K562 (cell line): Measurements from ENCODE around the gene KLHDC10. TPM values are rescaled to one million over a fixed set of nuclear protein-coding genes. Genes with fewer than 3 reads are reported as not detected.
A peak's percentile ranks its signal among the peaks of the same experiment; 100 is the strongest.

Source experiments
- BDP1 ChIP-seq: IDR thresholded peaks from 3 replicates; pipeline ENCODE4 v1.6.1; 2011; ENCODE audit not compliant: insufficient read length, insufficient read depth
- BRD9 ChIP-seq: fragments of 450-650 bp; IDR thresholded peaks from 2 replicates; pipeline ENCODE4 v1.6.1; 2018; ENCODE audit warnings: low read depth; ENCODE audit not compliant: partially characterized antibody
- CEBPG ChIP-seq, 3 experiments: fragments of 200-800 bp in 1 of 3; sonication (Bioruptor generic) in 1 of 3; sonication (generic) in 1 of 3; formaldehyde crosslinking in 1 of 3; IDR thresholded peaks in 2 of 3; conservative IDR thresholded peaks in 1 of 3; 2 replicates each; pipeline versions ENCODE4 v1.6.1 to v1.8.0; 2016 to 2022; ENCODE audit warnings: missing compliant biosample characterization in 2 of 3, missing genetic modification characterization in 2 of 3, mild to moderate bottlenecking in 1 of 3, missing genetic modification reagents in 1 of 3
- E2F1 ChIP-seq: sonication (generic); formaldehyde crosslinking; IDR thresholded peaks from 2 replicates; pipeline ENCODE4 v1.8.1; 2023; ENCODE audit warnings: mild to moderate bottlenecking, missing genetic modification reagents, moderate library complexity
- HDAC6 ChIP-seq: IDR thresholded peaks from 2 replicates; pipeline ENCODE4 v1.6.1; 2012; ENCODE audit warnings: low read depth, mild to moderate bottlenecking, control low read depth, inconsistent platforms, low read length, moderate library complexity
- NCOR1 ChIP-seq: fragments of 450-650 bp; IDR thresholded peaks from 2 replicates; pipeline ENCODE4 v1.6.1; 2016; ENCODE audit warnings: mild to moderate bottlenecking, moderate library complexity
- NFRKB ChIP-seq: fragments of 450-650 bp; IDR thresholded peaks from 2 replicates; pipeline ENCODE4 v1.6.1; 2016; ENCODE audit warnings: low read depth
- TRIM28 ChIP-seq: fragments of 450-650 bp; IDR thresholded peaks from 2 replicates; pipeline ENCODE4 v1.6.1; 2017
- ZBTB49 ChIP-seq: sonication (generic); formaldehyde crosslinking; IDR thresholded peaks from 2 replicates; pipeline ENCODE4 v1.8.0; 2022; ENCODE audit warnings: missing genetic modification reagents, mild to moderate bottlenecking, borderline replicate concordance
- ZNF175 ChIP-seq: fragments of 200-800 bp; sonication (Bioruptor generic); IDR thresholded peaks from 2 replicates; pipeline ENCODE4 v1.6.1; 2016; ENCODE audit warnings: low read depth, mild to moderate bottlenecking, missing genetic modification characterization, missing compliant biosample characterization
- ZNF589 ChIP-seq: fragments of 200-800 bp; sonication (Bioruptor generic); IDR thresholded peaks from 2 replicates; pipeline ENCODE4 v1.6.1; 2016; ENCODE audit warnings: low read depth, missing genetic modification characterization, missing compliant biosample characterization
- ZNF696 ChIP-seq: fragments of 250-450 bp; sonication (Bioruptor Pico); conservative IDR thresholded peaks from 2 replicates; pipeline ENCODE4 v1.4.0; 2020; ENCODE audit warnings: mild to moderate bottlenecking, moderate library complexity
- polyA plus RNA-seq, 8 experiments: library from polyadenylated mRNA; depleted of rRNA in 4 of 8; stranded (reverse) in 5 of 8; unstranded in 3 of 8; fragments of >200 nt; fragmentation: Nextera tagmentation in 2 of 8; fragmentation: Illumina TruSeq in 1 of 8; extraction: Ambion mirVana in 2 of 8; extraction: Trizol in 1 of 8; gene quantifications; 2 replicates each; pipeline versions ENCODE4 v1.2.1 to v1.2.3, GENCODE V29; 2011 to 2014; ENCODE audit warnings: inconsistent platforms in 1 of 8, missing spikeins in 1 of 8
- total RNA-seq, 7 experiments: library from RNA; depleted of rRNA in 6 of 7; stranded (reverse); fragments of >200 nt in 6 of 7; fragmentation: Illumina TruSeq in 2 of 7; extraction: Trizol in 2 of 7; gene quantifications; 2 replicates each; pipeline versions ENCODE4 v1.2.1 to v1.2.3, GENCODE V29; 2011 to 2021; ENCODE audit warnings: low replicate concordance in 1 of 7
- TF ChIP-seq, protein P1 (sequence below): fragments of 250-450 bp; sonication (Bioruptor Pico); IDR thresholded peaks from 2 replicates; pipeline ENCODE4 v1.5.0; 2020; ENCODE audit warnings: mild to moderate bottlenecking, borderline replicate concordance
- TF ChIP-seq, protein P2 (sequence below): fragments of 250-450 bp; sonication (Bioruptor Pico); IDR thresholded peaks from 2 replicates; pipeline ENCODE4 v1.5.0; 2020; ENCODE audit warnings: mild to moderate bottlenecking
- TF ChIP-seq, protein P3 (sequence below): fragments of 250-450 bp; sonication (Bioruptor Pico); IDR thresholded peaks from 2 replicates; pipeline ENCODE4 v1.5.0; 2021; ENCODE audit warnings: mild to moderate bottlenecking, borderline replicate concordance

The KLHDC10 gene
- total and polyA plus RNA-seq, 9 of the 15 experiments (the other 6 are each of a cell fraction or from before 2014, with no cell fraction given): 9.8 to 80.5 (median 31.4) TPM

DNA sequence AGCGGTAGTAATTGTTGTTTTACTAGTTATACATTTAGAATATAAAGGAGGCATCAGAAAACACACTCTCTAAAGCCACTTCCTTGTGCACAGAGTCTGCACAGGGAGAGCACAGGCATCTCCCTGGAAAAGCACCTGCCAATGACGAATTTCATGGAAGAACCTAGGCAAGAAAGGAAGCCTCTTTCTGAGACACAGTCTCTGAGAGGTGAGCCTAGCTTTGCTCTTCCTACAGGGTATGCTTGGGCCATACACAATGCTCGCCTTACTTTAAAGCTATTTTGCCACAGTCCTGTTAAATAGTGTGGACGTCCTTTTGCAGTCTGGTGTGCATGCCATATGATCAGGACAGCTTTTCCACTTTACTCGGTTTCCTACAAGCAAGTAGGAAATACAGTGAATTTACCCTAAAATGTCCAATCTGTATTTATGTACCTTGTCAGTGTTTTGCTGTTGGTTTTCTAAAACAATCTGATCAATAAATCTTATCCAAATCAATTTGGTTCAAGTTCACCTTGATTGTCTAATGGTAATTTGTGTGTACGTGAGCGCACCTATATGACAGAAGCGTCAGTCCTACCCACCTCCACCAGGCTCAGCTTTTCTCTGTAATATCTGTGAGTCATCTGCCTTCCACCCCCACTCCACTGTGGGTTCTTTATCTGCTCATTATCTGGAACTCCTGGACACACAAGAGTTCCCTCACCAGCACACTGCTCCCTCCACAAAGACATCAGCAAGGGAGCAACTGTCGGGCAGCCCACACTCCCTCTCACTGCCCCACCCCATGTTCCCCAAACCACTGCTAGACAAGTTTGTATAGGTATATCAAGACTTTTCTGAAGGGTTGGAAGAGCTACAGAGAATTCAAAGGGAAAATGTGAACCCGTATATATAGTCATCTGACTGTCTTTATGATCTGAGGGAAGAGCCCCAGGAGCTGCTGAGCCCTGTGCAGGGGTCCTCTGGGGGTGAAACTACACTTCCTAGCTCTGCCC, 65.2 kb downstream of the KLHDC10 start (continued):
- TF ChIP-seq, protein P1, sequence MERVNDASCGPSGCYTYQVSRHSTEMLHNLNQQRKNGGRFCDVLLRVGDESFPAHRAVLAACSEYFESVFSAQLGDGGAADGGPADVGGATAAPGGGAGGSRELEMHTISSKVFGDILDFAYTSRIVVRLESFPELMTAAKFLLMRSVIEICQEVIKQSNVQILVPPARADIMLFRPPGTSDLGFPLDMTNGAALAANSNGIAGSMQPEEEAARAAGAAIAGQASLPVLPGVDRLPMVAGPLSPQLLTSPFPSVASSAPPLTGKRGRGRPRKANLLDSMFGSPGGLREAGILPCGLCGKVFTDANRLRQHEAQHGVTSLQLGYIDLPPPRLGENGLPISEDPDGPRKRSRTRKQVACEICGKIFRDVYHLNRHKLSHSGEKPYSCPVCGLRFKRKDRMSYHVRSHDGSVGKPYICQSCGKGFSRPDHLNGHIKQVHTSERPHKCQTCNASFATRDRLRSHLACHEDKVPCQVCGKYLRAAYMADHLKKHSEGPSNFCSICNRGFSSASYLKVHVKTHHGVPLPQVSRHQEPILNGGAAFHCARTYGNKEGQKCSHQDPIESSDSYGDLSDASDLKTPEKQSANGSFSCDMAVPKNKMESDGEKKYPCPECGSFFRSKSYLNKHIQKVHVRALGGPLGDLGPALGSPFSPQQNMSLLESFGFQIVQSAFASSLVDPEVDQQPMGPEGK (CRISPR knock-in tag): no peak
- no peak for TF ChIP-seq HDAC6
- TF ChIP-seq, protein P2, sequence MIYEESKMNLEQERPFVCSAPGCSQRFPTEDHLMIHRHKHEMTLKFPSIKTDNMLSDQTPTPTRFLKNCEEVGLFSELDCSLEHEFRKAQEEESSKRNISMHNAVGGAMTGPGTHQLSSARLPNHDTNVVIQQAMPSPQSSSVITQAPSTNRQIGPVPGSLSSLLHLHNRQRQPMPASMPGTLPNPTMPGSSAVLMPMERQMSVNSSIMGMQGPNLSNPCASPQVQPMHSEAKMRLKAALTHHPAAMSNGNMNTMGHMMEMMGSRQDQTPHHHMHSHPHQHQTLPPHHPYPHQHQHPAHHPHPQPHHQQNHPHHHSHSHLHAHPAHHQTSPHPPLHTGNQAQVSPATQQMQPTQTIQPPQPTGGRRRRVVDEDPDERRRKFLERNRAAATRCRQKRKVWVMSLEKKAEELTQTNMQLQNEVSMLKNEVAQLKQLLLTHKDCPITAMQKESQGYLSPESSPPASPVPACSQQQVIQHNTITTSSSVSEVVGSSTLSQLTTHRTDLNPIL (CRISPR knock-in tag): no peak
- TF ChIP-seq ZNF696 (CRISPR knock-in tag): no peak
- TF ChIP-seq NCOR1: peak; percentile 86
- TF ChIP-seq BRD9: peak; percentile 82
- no peak for TF ChIP-seq CEBPG (CRISPR knock-in tag; IDR thresholded peaks at IDR 0.05)
- no peak for TF ChIP-seq CEBPG (tag; conservative IDR thresholded peaks at IDR 0.05 in 1 of 2, IDR thresholded peaks at IDR 0.05 in 1 of 2)
- TF ChIP-seq, protein P3, sequence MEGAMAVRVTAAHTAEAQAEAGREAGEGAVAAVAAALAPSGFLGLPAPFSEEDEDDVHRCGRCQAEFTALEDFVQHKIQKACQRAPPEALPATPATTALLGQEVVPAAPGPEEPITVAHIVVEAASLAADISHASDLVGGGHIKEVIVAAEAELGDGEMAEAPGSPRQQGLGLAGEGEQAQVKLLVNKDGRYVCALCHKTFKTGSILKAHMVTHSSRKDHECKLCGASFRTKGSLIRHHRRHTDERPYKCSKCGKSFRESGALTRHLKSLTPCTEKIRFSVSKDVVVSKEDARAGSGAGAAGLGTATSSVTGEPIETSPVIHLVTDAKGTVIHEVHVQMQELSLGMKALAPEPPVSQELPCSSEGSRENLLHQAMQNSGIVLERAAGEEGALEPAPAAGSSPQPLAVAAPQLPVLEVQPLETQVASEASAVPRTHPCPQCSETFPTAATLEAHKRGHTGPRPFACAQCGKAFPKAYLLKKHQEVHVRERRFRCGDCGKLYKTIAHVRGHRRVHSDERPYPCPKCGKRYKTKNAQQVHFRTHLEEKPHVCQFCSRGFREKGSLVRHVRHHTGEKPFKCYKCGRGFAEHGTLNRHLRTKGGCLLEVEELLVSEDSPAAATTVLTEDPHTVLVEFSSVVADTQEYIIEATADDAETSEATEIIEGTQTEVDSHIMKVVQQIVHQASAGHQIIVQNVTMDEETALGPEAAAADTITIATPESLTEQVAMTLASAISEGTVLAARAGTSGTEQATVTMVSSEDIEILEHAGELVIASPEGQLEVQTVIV (CRISPR knock-in tag): no peak
- no peak for TF ChIP-seq BDP1
- 0 out of 2 replicates have a peak, but pooled peaks have one; percentile 38 for TF ChIP-seq ZNF175 (CRISPR knock-in tag)
- no peak for TF ChIP-seq ZBTB49 (CRISPR knock-in tag)
- TF ChIP-seq NFRKB: peak; percentile 40
- 0 out of 2 replicates have a peak, but pooled peaks have one; percentile 54 for TF ChIP-seq TRIM28
- TF ChIP-seq ZNF589 (CRISPR knock-in tag): peak; percentile 70
- no peak for TF ChIP-seq E2F1 (CRISPR knock-in tag)
